ACHN (cell line): ENCODE results near the gene COL4A2.

Source experiments
- DNase-seq: peaks from one replicate; pipeline ENCODE4 v3.0.0-alpha.2; 2015
- in situ Hi-C: cut with HindIII; loops from 2 replicates; pipeline ENCODE4 v1.10.0; 2017; ENCODE audit warnings: low sequenced_read_pairs, low pct_ligation_motif_present, low pct_unique_long_range_greater_than_20kb

Gene COL4A2

DNA sequence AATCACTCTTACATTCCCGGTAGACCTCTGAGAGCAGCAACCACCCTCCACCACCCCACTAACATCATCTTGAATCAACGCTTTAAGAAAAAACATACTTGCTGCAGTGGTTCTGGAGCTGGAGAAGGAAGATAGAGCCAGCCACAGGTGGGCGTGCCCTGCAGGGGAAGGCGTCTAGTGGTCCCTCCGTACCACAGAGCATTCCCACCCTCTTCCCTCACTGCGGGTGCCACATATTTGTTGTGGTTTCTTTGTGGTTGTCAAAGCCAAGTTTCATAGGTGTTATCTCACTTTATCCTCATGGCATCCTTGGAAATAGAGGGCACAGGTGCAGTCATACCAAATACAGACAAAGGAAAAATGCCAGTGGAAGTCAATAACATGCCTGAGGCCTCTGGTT, 22.2 kb downstream of the COL4A2 start:
- in situ Hi-C loops, result no loop called here
- DNase-seq, result no peak

DNA sequence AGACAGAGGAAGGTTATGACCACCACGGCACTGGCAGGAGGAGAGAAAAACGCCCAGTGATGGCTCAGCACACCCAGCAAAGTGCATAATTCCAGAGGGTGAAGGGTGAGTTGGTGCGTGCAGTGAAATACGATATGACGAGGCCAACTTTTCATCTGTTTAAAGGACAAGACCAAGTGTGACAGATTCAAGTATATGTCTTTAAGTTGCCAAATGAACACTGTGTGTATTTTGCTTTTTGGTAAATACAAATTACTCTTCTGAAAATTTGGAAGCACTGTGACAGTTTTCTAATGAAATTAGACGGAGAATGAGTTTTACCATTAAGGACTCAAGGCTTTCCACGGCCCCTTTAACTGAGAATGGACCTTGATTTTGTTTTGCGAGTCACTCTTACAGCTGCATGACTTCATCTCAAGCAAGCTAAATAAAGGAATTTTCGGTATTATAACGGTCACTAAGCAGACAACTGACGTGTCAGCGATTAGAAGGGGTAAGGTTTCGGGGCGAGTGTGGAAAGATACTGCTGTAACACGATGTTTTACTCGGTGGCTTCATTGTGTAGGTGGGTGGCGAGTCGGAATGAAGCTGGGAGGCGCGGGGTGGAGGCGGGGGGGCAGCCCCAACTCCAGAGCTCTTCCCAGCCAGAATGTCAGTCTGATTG, 22.8 kb downstream of the COL4A2 start:
- no peak for DNase-seq
- in situ Hi-C loops, result no loop called here

DNA sequence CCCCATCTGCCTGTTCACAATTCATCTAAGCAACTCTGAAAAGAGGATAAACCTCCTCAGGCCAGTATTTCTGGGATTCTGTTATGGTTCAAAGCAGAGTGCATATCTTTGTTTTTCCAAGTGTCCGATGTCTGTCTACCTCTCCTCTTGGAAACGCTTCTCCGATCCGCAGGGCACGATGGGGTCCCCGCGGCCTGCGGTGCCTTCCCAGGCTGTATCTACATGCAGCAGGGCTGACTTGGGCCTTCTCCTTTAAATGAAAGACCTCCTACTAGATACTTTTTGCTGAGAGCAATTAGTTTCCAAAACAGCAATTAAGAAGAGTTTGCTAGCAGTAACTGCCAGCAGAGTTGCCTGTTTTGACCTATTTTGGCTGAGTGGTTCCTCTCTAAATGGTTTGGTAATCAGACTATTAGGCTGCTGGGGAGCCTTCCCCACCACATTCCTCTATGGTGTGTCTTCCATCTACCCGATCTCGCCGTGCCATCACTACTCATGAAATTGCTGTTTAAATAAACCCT, 23.5 kb downstream of the COL4A2 start:
- in situ Hi-C loops, result no loop called here
- DNase-seq, result no peak

DNA sequence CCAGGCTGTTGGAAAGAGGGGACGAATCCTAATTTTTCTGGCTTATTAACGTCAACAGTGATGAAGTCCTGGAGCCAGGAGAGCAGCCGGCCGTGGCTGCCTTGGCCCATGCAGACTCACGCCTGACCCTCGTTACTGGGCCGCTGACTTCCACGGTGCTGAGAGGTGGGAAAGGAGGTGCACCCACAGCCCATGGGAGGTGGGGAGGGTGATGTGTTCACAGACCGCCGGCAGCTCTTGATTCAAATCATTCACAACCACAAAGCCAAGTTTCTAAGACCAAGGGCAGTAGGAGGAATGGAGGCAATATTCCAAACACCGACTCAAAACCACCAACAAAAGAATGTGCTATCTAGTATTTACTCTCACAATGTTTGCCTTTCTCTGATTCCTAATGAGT, 24.3 kb downstream of the COL4A2 start:
- no peak for DNase-seq

DNA sequence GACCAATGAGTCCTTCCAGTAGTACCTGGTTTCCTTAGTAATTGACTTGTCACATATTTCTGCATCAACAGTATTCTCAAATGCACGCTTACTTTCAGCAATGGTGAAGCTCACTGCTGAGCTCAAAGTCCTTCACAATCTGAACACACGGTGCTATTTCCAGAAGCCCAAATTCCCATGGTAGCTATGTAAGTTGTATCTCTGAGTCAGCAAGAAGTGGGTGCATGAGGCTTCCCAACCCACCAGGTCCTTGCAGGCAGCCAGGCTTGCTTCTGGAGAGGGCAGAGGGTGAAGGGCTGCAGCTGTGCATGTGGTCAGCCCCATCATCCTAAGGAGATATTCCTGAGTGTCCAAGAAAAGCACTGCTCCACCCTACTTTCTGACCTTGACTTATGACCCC, 25.7 kb downstream of the COL4A2 start:
- DNase-seq, result no peak
- in situ Hi-C loops, result no loop called here

More for the DNA sequence above, 24.3 kb downstream of the COL4A2 start:
- in situ Hi-C loops, result no loop called here

GRCh38 chr13:110333837-110334236, 26.8 kb downstream of the COL4A2 start:
- no peak for DNase-seq
- in situ Hi-C loops, result no loop called here

GRCh38 chr13:110334256-110334655, 27.2 kb downstream of the COL4A2 start:
- no peak for DNase-seq
- in situ Hi-C loops, result no loop called here

DNA sequence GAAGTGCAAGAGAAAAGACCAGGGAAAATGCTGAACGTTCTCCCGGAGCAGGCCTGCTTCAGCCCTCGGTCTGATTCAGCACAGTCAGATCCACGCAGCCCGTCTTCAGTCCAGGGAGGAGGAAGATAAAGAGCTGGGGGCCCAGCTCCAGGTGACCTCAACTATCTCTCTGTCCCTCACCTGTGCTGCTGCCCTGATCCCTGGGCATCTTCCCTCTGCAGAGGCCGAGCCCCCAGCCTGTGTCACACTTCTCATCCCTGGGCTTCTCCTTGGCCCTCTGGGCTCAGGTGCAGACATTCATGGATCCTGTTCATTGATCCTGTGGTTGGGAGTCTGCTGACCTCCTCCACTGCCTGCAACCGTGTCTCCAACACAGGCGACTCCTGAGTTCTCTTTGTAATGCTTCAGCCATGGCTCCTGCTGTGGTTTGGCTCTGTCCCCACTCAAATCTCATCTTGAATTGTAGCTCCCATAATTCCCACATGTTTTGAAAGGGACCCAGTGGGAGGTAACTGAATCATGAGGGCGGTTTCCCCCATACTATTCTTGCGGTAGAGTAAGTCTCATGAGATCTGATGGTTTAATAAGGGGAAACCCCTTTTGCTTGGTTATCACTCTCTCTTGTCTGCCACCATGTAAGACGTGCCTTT, 27.9 kb downstream of the COL4A2 start:
- no peak for DNase-seq
- in situ Hi-C loops, result no loop called here

DNA sequence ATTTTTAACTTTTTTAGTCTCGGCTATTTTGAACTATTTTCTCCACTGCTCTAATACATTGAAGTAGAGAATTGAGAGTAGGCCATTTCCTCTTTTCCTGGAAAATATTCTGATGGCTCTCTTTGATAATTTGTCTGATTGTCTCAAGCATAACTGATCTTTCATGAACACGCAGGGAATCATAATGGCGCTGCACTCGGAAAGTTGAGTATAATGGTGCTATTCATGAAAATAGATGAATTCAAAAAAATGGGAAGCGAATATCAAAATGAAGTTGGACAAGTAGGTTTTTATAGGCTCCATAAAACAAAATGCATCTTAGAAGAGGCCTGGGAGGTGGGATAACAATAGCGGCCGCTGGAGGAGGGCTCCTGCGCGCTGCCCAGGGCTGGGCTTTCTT, 29.0 kb downstream of the COL4A2 start:
- no peak for DNase-seq
- in situ Hi-C loops, result no loop called here

DNA sequence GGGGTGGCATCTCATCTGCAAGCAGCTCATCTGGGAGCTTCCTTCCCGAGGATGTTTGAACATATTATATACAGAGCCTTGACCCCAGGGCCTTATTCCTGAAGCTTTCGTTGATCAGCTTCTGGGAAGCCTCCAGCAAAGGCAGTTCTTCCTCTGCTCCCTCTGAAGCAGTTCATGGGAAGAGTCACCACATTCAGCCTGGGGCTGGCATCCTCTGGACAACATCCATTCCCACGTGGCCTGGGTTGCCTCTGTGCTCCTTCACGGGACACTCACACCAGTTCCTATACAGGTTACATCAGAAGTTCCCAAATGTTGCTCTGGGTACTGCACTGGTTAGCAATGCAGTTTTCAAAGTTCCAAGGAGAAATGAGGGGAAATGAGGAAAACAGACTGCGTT, 29.6 kb downstream of the COL4A2 start:
- in situ Hi-C loops, result no loop called here
- DNase-seq, result no peak

- in situ Hi-C loops, result no loop called here
- DNase-seq, result no peak
Observed at GRCh38 chr13:110337247-110337646, 30.2 kb downstream of the COL4A2 start.

DNA sequence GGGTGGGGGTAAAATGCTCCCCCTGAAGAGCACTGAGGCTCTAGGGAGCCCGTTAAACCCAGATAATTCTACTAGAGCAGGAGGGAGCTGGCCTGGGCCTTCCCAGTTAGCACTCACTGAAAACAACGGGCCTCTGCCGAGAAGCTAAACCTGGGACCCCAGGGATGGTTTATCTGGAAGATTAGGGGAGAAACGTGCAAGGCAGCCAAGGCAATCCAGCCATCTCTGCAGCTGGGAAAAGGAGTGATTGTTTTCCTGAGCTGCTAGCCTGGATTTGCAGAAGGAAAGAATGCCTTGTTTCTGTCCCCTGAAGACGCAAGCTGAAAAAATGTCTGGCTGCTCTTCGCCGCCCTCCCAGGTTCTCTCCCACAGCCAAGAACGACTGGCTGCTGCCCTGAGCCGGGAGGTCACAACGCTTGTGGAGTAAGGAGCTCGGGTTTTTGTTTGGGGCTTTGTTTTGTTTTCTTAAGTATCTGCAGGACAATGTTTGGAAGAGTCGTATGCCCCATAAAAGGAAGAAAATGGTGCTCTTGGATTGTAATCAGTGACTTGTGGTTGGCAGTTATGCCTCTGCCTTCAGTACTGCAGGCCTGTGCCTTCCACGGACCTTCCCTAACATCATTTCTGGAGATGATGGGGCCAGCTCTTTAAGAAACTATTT, 31.5 kb downstream of the COL4A2 start:
- in situ Hi-C loops, result no loop called here

DNA sequence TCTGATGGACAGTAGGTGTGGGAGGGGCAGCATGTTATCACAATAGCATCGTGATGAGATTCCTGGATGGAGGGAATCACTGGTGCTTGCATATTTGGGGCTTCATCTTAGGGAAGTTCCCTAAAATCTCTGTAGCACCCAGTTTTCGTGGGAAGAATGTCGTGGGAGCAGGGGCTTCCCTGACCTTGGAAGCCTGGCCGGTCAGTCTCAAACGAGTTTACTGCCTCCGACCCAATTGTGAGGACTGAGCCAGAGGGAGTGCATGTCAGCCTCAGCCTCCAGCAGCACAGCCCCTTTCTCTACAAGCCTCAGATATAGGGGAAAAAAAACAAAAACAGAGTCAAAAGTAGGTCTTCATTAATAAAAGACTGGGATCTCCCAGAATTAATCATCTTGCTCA, 32.2 kb downstream of the COL4A2 start:
- no peak for DNase-seq
- in situ Hi-C loops, result no loop called here

More for the DNA sequence above, 31.5 kb downstream of the COL4A2 start:
- no peak for DNase-seq

DNA sequence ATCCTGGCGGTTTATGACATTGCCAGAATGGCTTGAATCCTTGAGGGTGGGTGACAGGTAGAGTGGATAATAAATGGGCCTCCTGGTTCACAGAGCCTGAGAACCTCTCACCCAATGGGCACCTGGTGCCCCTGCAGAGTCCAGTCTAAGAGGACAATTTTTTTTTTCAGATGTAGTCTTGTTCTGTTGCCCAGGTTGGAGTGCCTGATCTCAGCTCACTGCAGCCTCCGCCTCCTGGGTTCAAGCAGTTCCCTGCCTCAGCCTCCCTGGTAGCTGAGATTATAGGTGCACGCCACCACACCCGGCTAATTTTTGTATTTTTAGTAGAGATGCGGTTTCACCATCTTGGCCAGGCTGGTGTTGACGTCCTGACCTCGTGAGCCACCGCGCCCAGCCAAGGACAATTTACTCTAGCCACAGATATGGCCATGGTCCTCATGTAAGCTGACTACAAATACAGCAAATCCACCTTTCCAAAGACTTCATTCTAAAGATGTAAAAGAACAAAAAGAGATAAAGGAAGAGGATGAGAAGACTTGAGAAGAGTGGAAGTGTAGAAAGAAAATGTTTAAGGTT, 33.0 kb downstream of the COL4A2 start:
- in situ Hi-C loops, result no loop called here
- DNase-seq, result no peak

- DNase-seq, result no peak
Observed at GRCh38 chr13:110340812-110341444, 33.8 kb downstream of the COL4A2 start.

GRCh38 chr13:110341445-110342244, 34.6 kb downstream of the COL4A2 start:
- in situ Hi-C loops, result no loop called here
- DNase-seq, result no peak

More at GRCh38 chr13:110340812-110341444, 33.8 kb downstream of the COL4A2 start:
- in situ Hi-C loops, result no loop called here

DNA sequence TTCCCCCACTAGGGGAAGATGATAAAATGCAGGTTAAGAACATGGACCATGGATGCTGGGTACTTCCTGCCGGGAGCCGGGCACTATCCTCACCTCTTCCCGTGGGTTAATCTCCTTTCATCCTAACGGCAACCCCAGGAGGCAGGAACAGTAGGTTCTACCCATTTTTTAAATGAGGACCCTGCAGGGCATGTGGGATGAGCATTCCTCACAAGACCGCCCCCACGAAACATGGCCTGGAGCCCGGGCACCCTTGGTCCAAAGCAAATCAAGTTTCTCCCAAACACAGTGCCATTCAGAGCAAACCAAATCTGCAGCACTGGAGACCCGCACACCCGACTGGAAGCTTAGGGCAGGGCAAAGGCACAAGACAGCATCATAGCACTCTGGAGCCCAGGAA, 35.4 kb downstream of the COL4A2 start:
- in situ Hi-C loops, result no loop called here
- no peak for DNase-seq

DNA sequence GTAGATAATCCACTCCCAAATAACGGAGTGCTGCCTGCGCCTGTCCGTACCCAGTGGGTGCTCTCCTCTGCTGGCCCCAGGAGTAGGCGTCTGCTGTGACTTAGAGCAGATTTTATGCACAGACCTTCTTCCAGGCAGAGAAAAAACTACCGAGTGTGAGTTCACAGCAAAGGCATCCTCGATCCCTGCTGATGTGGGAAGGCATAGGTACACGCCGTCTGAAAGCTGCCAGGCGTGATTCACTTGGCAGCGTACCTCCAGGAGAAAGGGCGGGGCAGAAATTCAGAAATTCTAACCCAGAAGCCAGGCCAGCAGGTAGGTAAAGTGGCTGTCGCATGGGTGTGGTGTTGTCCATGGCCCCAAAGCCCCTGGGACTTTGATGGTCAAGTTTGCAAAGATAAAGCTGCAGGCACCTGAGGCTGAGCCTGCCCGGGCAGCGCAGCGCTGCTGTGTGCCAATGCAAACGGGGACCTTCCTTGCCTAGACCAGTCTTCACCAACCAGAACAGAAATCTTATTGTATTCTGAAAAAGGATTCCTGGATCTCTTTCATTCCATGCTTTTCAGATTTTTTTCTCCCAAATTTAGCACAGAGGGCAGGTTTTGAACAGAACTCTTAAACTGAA, 36.3 kb downstream of the COL4A2 start:
- no peak for DNase-seq
- in situ Hi-C loops, result no loop called here
